Measurements from ENCODE around the gene FBRSL1.

DNA sequence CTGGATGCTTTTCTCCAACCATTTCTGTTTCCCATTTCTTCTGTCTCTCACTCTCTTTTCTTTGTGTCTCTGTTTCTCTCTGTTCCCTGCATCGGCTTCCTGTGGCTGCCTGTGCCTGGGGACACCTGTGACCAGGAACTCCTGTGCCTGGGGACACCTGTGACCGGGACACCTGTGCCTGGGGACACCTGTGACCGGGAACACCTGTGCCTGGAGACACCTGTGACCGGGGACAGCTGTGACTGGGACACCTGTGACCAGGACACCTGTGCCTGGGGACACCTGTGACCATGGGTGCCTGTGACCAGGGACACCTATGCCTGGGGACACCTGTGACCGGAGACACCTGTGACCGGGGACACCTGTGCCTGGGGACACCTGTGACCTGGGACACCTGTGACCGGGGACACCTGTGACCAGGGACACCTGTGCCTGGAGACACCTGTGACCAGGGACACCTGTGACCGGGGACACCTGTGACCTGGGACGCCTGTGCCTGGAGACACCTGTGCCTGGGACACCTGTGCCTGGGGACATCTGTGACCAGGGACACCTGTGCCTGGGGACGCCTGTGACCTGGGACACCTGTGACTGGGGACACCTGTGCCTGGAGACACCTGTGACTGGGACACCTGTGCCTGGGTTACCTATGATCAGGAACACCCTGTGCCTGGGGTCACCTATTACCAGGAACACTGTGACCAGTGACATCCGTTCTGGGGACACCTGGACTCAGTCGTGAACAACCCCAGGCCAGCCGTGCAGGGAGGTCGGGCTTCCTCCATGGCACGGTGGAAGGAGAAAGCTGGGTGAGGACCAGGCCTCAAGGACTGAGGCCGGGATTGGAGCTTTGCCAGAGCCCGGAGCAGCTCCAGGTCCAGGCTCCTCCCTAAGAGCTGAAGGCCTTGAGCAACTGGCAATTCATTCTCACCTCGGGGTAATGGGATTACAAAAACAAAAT lies 23.4 kb upstream of the FBRSL1 start:
- TF ChIP-seq, protein P1, sequence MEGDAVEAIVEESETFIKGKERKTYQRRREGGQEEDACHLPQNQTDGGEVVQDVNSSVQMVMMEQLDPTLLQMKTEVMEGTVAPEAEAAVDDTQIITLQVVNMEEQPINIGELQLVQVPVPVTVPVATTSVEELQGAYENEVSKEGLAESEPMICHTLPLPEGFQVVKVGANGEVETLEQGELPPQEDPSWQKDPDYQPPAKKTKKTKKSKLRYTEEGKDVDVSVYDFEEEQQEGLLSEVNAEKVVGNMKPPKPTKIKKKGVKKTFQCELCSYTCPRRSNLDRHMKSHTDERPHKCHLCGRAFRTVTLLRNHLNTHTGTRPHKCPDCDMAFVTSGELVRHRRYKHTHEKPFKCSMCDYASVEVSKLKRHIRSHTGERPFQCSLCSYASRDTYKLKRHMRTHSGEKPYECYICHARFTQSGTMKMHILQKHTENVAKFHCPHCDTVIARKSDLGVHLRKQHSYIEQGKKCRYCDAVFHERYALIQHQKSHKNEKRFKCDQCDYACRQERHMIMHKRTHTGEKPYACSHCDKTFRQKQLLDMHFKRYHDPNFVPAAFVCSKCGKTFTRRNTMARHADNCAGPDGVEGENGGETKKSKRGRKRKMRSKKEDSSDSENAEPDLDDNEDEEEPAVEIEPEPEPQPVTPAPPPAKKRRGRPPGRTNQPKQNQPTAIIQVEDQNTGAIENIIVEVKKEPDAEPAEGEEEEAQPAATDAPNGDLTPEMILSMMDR (IDR thresholded peaks at IDR 0.05 in 8 of 11, conservative IDR thresholded peaks at IDR 0.05 in 3 of 11), result no peak
- TF ChIP-seq POLR2AphosphoS5 (IDR thresholded peaks at IDR 0.05), result no peak
